Gastrocnemius medialis (tissue), 4 donors: Measurements from ENCODE around the gene SERPINE2.

Experiments used
- POLR2A ChIP-seq, 2 donors: fragments of 450-650 bp; IDR thresholded peaks; one replicate each; pipeline ENCODE4 v1.6.1; 2017; ENCODE audit warnings: antibody characterized with exemption in 2 of 2, mild to moderate bottlenecking in 2 of 2, moderate library complexity in 2 of 2
- TF ChIP-seq, protein P1 (sequence below), 5 experiments: fragments of 450-650 bp in 3 of 5; fragments of 200-600 bp in 2 of 5; sonication (generic) in 2 of 5; IDR thresholded peaks in 4 of 5; conservative IDR thresholded peaks in 1 of 5; 1 replicate in 4 of 5; 2 replicates in 1 of 5; pipeline ENCODE4 v1.5.1; 2016 to 2019; ENCODE audit warnings: antibody characterized with exemption in 5 of 5, mild to moderate bottlenecking in 3 of 5, moderate library complexity in 3 of 5

GRCh38 chr2:224085811-224086210, 46.7 kb upstream of the SERPINE2 start:
- TF ChIP-seq POLR2A (IDR thresholded peaks at IDR 0.05), result no peak
- TF ChIP-seq, protein P1, sequence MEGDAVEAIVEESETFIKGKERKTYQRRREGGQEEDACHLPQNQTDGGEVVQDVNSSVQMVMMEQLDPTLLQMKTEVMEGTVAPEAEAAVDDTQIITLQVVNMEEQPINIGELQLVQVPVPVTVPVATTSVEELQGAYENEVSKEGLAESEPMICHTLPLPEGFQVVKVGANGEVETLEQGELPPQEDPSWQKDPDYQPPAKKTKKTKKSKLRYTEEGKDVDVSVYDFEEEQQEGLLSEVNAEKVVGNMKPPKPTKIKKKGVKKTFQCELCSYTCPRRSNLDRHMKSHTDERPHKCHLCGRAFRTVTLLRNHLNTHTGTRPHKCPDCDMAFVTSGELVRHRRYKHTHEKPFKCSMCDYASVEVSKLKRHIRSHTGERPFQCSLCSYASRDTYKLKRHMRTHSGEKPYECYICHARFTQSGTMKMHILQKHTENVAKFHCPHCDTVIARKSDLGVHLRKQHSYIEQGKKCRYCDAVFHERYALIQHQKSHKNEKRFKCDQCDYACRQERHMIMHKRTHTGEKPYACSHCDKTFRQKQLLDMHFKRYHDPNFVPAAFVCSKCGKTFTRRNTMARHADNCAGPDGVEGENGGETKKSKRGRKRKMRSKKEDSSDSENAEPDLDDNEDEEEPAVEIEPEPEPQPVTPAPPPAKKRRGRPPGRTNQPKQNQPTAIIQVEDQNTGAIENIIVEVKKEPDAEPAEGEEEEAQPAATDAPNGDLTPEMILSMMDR (IDR thresholded peaks at IDR 0.05 in 4 of 5, conservative IDR thresholded peaks at IDR 0.05 in 1 of 5), result no peak
